Measurements from ENCODE around the gene NLRP6. TPM values are rescaled to one million over a fixed set of nuclear protein-coding genes. Genes with fewer than 3 reads are reported as not detected.

Gene NLRP6
- polyA plus RNA-seq, 3 donors = 0.40 to 0.86 (median 0.47) TPM

- no peak for DNase-seq
Observed at GRCh38 chr11:292211-293121, 14.3 kb downstream of the NLRP6 start.

GRCh38 chr11:293271-293851 lies 15.2 kb downstream of the NLRP6 start:
- no peak for DNase-seq

- no peak for DNase-seq
Observed at GRCh38 chr11:293852-294661, 15.8 kb downstream of the NLRP6 start.

GRCh38 chr11:294780-295179 lies 16.6 kb downstream of the NLRP6 start:
- no peak for DNase-seq

GRCh38 chr11:295351-296170 lies 17.4 kb downstream of the NLRP6 start:
- no peak for DNase-seq

- no peak for DNase-seq
Observed at GRCh38 chr11:296171-297050, 18.2 kb downstream of the NLRP6 start.

- DNase-seq = no peak
Observed at GRCh38 chr11:297051-297585, 18.9 kb downstream of the NLRP6 start.

- DNase-seq = no peak
Observed at GRCh38 chr11:297586-298405, 19.6 kb downstream of the NLRP6 start.

GRCh38 chr11:298406-299065 lies 20.3 kb downstream of the NLRP6 start:
- DNase-seq = no peak

GRCh38 chr11:299081-299891 lies 21.1 kb downstream of the NLRP6 start, which contains the start of gene IFITM5:
Gene IFITM5, minus strand, starts transcription at chr11:299526. Its CDS starts 36 bp downstream, at chr11:299490.
- DNase-seq = no peak

GRCh38 chr11:299951-300735 lies 21.9 kb downstream of the NLRP6 start:
- no peak for DNase-seq

- no peak for DNase-seq
Observed at GRCh38 chr11:303363-303762, 25.2 kb downstream of the NLRP6 start.

- no peak for DNase-seq
Observed at GRCh38 chr11:304061-304506, 25.9 kb downstream of the NLRP6 start.

GRCh38 chr11:304915-305843 lies 27.0 kb downstream of the NLRP6 start:
- DNase-seq = peak; percentile 70

- no peak for DNase-seq
Observed at GRCh38 chr11:305844-306211, 27.6 kb downstream of the NLRP6 start.

All from renal pelvis (tissue), 4 donors.